ENCODE measurements around the gene SPECC1.

SPECC1 gene

DNA sequence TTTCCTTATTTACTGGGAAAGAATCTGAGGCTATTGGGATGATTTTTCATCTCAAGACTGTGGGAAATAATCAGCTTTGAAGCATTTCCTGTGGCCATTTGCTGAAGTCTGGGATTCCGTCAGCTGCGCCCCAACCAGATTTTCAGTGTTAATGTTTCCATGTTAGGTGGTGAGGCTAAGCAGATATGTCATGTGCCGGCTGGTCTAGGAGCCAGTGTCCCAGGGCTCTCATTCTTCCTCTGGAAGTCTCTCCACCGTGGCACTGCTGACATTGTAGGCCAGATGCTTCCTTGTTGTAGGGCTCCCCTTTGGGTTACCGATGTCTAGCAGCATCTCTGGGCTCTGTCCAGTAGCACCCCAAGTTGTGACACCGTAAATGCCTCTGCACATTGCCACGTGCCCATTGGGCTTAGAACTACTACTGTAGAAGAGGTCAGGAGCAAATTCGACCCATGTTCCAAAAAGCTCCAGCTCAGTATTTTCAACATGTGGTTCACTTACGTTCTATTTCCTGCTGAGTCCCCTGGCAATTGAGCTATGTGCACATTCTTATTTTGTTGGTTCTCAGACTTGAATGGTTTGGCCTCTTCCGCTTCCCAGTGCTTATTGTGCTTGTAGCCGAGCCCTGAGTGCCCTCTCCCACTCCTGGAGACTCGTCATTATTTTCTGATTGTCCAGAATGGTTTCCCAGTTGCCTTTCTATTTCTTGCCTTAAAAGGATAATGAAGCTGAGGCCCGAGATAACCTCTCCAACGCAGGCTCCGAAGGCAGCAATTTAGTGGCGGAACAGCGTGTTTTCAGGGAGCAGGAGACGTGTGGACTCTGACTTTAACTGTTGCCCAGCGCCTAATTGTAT is 82.2 kb downstream of the SPECC1 start:
- H3K14ac ChIP-seq (ENCODE audit: low read length in 2 of 2): no peak overlapping the region
- peaks cover 0 to 32% of the 10 kb centered on the region in 2 experiments for H3K27me3 ChIP-seq (ENCODE audit: control insufficient read depth in 1 of 2, insufficient read depth in 1 of 2, low read length in 2 of 2)
- no peak overlapping the region for H3K4me2 ChIP-seq (ENCODE audit: low read length, poor library complexity, severe bottlenecking)
- H3K4me3 ChIP-seq (ENCODE audit: insufficient read depth in 1 of 2, low read depth in 1 of 2, low read length in 2 of 2): peak overlapping the region in 1 of 2 experiments; percentile 58
- no peak overlapping the region for H2BK120ac ChIP-seq (ENCODE audit: low read depth, low read length)
- H2AK5ac ChIP-seq (ENCODE audit: low read length, severe bottlenecking): no peak overlapping the region
- H3K36me3 ChIP-seq (ENCODE audit: control insufficient read depth in 1 of 2, insufficient read depth in 2 of 2, low read depth in 1 of 2, low read length in 2 of 2): no peaks in the 10 kb centered on the region
- H2BK12ac ChIP-seq (ENCODE audit: low read length in 2 of 2): no peak overlapping the region
- H3K18ac ChIP-seq (ENCODE audit: low read depth in 1 of 2, low read length in 2 of 2): no peak overlapping the region
- no peaks in the 10 kb centered on the region for H3K79me1 ChIP-seq (replicated peaks; ENCODE audit: low read length, poor library complexity, severe bottlenecking)
- no peak overlapping the region for H3K4ac ChIP-seq (ENCODE audit: low read depth in 1 of 2, low read length in 2 of 2)
- H2AFZ ChIP-seq (ENCODE audit: low read depth, low read length): peak overlapping the region; percentile 15
- H3K27ac ChIP-seq (ENCODE audit: low read length, poor library complexity, severe bottlenecking): no peak overlapping the region
- no peak overlapping the region for H4K91ac ChIP-seq (ENCODE audit: low read length)
- no peak overlapping the region for H2BK5ac ChIP-seq (ENCODE audit: low read depth, low read length, poor library complexity, severe bottlenecking)
- peak; percentile 8 for DNase-seq
- H3K9ac ChIP-seq (ENCODE audit: low read length): peak overlapping the region; percentile 69
- no peaks in the 10 kb centered on the region for H3K9me3 ChIP-seq (ENCODE audit: control insufficient read depth, low read length)
- H3K4me1 ChIP-seq (ENCODE audit: control insufficient read depth, insufficient read depth, low read depth, low read length): peaks cover 4% of the 10 kb centered on the region
- no peak overlapping the region for H3K23ac ChIP-seq (ENCODE audit: low read length in 2 of 2)
- 63% methylated on average over 17 of the region's 19 CpGs for WGBS
- no peak overlapping the region for H4K8ac ChIP-seq (ENCODE audit: low read length)
- no peak overlapping the region for H2BK15ac ChIP-seq (ENCODE audit: low read depth, poor library complexity, severe bottlenecking)

DNA sequence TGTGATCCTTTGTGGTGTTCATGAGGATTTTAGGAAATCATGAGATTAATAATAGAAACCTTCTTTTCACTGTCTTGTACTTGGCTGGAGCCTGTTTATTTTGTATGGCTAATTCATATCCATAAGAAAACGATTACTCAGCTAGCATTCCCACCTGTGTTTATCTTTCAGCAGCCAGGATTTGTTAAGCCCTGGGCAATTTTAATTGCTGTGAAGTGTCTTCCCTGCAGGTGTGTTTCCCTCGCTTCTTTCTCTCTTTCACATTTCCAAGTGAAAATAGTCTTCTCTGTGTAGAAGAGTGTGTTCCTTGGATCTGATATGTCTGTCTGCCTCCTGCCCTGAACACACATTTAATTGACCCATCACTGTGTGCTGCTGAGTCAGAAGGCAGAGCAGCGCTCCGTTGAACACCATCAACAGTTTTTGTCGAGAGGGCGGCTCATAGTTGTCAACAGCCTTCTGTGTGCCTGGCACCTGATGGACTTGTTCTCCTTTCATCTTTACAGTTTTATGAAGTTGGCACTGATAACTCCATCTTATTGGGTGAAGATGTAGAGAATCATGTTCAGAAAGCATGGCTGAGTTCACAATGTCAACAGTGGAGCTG is 83.2 kb downstream of the SPECC1 start:
- H3K79me1 ChIP-seq (replicated peaks; ENCODE audit: low read length, poor library complexity, severe bottlenecking): no peaks in the 10 kb centered on the region
- no peaks in the 10 kb centered on the region for H3K9me3 ChIP-seq (ENCODE audit: control insufficient read depth, low read length)
- H2BK120ac ChIP-seq (ENCODE audit: low read depth, low read length): no peak overlapping the region
- no peak overlapping the region for H2AK5ac ChIP-seq (ENCODE audit: low read length, severe bottlenecking)
- H2BK15ac ChIP-seq (ENCODE audit: low read depth, poor library complexity, severe bottlenecking): no peak overlapping the region
- no peak overlapping the region for H2BK5ac ChIP-seq (ENCODE audit: low read depth, low read length, poor library complexity, severe bottlenecking)
- no peak overlapping the region for H4K8ac ChIP-seq (ENCODE audit: low read length)
- H4K91ac ChIP-seq (ENCODE audit: low read length): no peak overlapping the region
- peaks cover 4% of the 10 kb centered on the region for H3K4me1 ChIP-seq (ENCODE audit: control insufficient read depth, insufficient read depth, low read depth, low read length)
- H3K36me3 ChIP-seq (ENCODE audit: control insufficient read depth in 1 of 2, insufficient read depth in 2 of 2, low read depth in 1 of 2, low read length in 2 of 2): peaks cover 0 to 4% of the 10 kb centered on the region in 2 experiments
- H2BK12ac ChIP-seq (ENCODE audit: low read length in 2 of 2): no peak overlapping the region
- peak overlapping the region in 1 of 2 experiments; percentile 58 for H3K4me3 ChIP-seq (ENCODE audit: insufficient read depth in 1 of 2, low read depth in 1 of 2, low read length in 2 of 2)
- H2AFZ ChIP-seq (ENCODE audit: low read depth, low read length): no peak overlapping the region
- peak overlapping the region; percentile 69 for H3K9ac ChIP-seq (ENCODE audit: low read length)
- no peak overlapping the region for H3K23ac ChIP-seq (ENCODE audit: low read length in 2 of 2)
- no peak overlapping the region for H3K4ac ChIP-seq (ENCODE audit: low read depth in 1 of 2, low read length in 2 of 2)
- H3K27ac ChIP-seq (ENCODE audit: low read length, poor library complexity, severe bottlenecking): no peak overlapping the region
- H3K4me2 ChIP-seq (ENCODE audit: low read length, poor library complexity, severe bottlenecking): no peak overlapping the region
- no peak for DNase-seq
- no peak overlapping the region for H3K18ac ChIP-seq (ENCODE audit: low read depth in 1 of 2, low read length in 2 of 2)
- H3K14ac ChIP-seq (ENCODE audit: low read length in 2 of 2): no peak overlapping the region
- peaks cover 0 to 42% of the 10 kb centered on the region in 2 experiments for H3K27me3 ChIP-seq (ENCODE audit: control insufficient read depth in 1 of 2, insufficient read depth in 1 of 2, low read length in 2 of 2)
- 72% methylated on average over 5 of the region's 6 CpGs for WGBS

DNA sequence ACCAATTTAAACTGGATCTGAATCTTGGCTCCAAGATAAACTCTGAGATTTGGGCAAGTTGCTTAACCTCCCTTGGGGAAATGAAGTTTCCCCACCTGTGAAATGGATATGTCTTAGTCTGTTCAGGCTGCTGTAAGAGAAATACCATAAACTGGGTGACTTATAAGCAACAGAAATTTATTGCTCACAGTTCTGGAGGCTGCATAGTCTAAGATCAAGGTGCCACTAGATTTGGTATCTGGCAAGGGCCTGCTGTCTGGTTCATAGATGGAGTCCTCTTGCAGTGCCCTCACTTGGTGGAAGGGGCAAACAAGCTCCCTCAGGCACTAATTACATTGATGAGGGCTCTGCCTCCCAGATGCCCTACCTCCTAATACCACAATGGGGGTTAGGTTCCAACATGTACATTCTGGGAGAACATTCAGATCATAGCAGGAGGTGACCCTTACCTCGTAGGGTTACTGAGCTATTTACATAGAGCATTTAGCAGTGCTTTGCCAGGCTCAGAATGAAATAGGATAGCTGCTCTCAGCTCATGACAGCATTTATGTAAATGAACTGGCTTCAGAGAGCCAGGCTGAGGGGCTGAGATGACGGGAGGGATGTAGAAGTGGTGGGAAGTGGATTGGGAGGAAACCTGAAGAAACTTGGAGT is 83.9 kb downstream of the SPECC1 start:
- Histone ChIP-seq H2BK15ac (ENCODE audit: low read depth, poor library complexity, severe bottlenecking) (no peak overlapping the region), H3K23ac (ENCODE audit: low read length in 2 of 2) (no peak overlapping the region), H4K8ac (ENCODE audit: low read length) (no peak overlapping the region), H3K27me3 (ENCODE audit: control insufficient read depth in 1 of 2, insufficient read depth in 1 of 2, low read length in 2 of 2) (peaks cover 0 to 44% of the 10 kb centered on the region in 2 experiments), H2AFZ (ENCODE audit: low read depth, low read length) (no peak overlapping the region), H4K91ac (ENCODE audit: low read length) (no peak overlapping the region), H2BK120ac (ENCODE audit: low read depth, low read length) (no peak overlapping the region), H3K4ac (ENCODE audit: low read depth in 1 of 2, low read length in 2 of 2) (no peak overlapping the region), H3K9ac (ENCODE audit: low read length) (no peak overlapping the region), H2BK12ac (ENCODE audit: low read length in 2 of 2) (no peak overlapping the region), H3K36me3 (ENCODE audit: control insufficient read depth in 1 of 2, insufficient read depth in 2 of 2, low read depth in 1 of 2, low read length in 2 of 2) (peaks cover 0 to 8% of the 10 kb centered on the region in 2 experiments), H3K4me2 (ENCODE audit: low read length, poor library complexity, severe bottlenecking) (no peak overlapping the region), H3K79me1 (replicated peaks; ENCODE audit: low read length, poor library complexity, severe bottlenecking) (no peaks in the 10 kb centered on the region), H3K4me3 (ENCODE audit: insufficient read depth in 1 of 2, low read depth in 1 of 2, low read length in 2 of 2) (peak overlapping the region in 1 of 2 experiments; percentile 21), H2AK5ac (ENCODE audit: low read length, severe bottlenecking) (no peak overlapping the region), H3K27ac (ENCODE audit: low read length, poor library complexity, severe bottlenecking) (no peak overlapping the region), H3K14ac (ENCODE audit: low read length in 2 of 2) (no peak overlapping the region), H2BK5ac (ENCODE audit: low read depth, low read length, poor library complexity, severe bottlenecking) (no peak overlapping the region), H3K9me3 (ENCODE audit: control insufficient read depth, low read length) (no peaks in the 10 kb centered on the region), H3K4me1 (ENCODE audit: control insufficient read depth, insufficient read depth, low read depth, low read length) (peaks cover 4% of the 10 kb centered on the region), H3K18ac (ENCODE audit: low read depth in 1 of 2, low read length in 2 of 2) (no peak overlapping the region)
- WGBS: 52% methylated on average over 2 of the region's 2 CpGs
- DNase-seq: no peak

DNA sequence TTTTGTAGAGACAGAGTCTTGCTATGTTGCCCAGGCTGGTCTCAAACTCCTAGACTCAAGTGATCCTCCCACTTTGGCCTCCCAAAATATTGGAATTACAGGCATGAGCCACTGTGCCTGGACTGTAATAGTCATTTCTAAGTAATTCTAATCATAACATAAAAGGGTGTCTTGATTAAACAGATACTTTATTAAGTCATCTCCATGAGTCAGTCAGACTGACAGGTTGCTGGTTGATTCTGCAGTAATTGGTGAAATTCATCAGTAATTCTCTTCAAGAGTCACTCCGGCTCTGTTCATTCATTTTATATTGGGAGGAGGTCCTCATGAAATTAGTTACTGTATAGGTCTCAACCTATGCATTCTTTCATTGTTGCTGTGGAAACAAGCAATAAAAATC is 85.6 kb downstream of the SPECC1 start:
- Histone ChIP-seq H2BK5ac (ENCODE audit: low read depth, low read length, poor library complexity, severe bottlenecking) (no peak overlapping the region), H2AK5ac (ENCODE audit: low read length, severe bottlenecking) (no peak overlapping the region), H3K18ac (ENCODE audit: low read depth in 1 of 2, low read length in 2 of 2) (no peak overlapping the region), H4K8ac (ENCODE audit: low read length) (no peak overlapping the region), H2BK15ac (ENCODE audit: low read depth, poor library complexity, severe bottlenecking) (no peak overlapping the region), H3K79me1 (replicated peaks; ENCODE audit: low read length, poor library complexity, severe bottlenecking) (no peaks in the 10 kb centered on the region), H2AFZ (ENCODE audit: low read depth, low read length) (no peak overlapping the region), H3K4me3 (ENCODE audit: insufficient read depth in 1 of 2, low read depth in 1 of 2, low read length in 2 of 2) (peak overlapping the region in 1 of 2 experiments; percentile 34), H2BK120ac (ENCODE audit: low read depth, low read length) (no peak overlapping the region), H3K4me1 (ENCODE audit: control insufficient read depth, insufficient read depth, low read depth, low read length) (peaks cover 4% of the 10 kb centered on the region), H3K14ac (ENCODE audit: low read length in 2 of 2) (no peak overlapping the region), H3K4me2 (ENCODE audit: low read length, poor library complexity, severe bottlenecking) (no peak overlapping the region), H3K36me3 (ENCODE audit: control insufficient read depth in 1 of 2, insufficient read depth in 2 of 2, low read depth in 1 of 2, low read length in 2 of 2) (peaks cover 0 to 12% of the 10 kb centered on the region in 2 experiments), H4K91ac (ENCODE audit: low read length) (no peak overlapping the region), H3K27me3 (ENCODE audit: control insufficient read depth in 1 of 2, insufficient read depth in 1 of 2, low read length in 2 of 2) (peaks cover 0 to 44% of the 10 kb centered on the region in 2 experiments), H3K9me3 (ENCODE audit: control insufficient read depth, low read length) (no peaks in the 10 kb centered on the region), H3K4ac (ENCODE audit: low read depth in 1 of 2, low read length in 2 of 2) (no peak overlapping the region), H2BK12ac (ENCODE audit: low read length in 2 of 2) (no peak overlapping the region), H3K9ac (ENCODE audit: low read length) (peak overlapping the region; percentile 27), H3K23ac (ENCODE audit: low read length in 2 of 2) (no peak overlapping the region), H3K27ac (ENCODE audit: low read length, poor library complexity, severe bottlenecking) (no peak overlapping the region)
- no peak for DNase-seq
- WGBS: 100% methylated on average over 1 of the region's 1 CpG

All from mesenchymal stem cell (in vitro differentiated cells and primary cell).